ENCODE results near the gene CDK19. TPM values are rescaled to one million over a fixed set of nuclear protein-coding genes. Genes with fewer than 3 reads are reported as not detected.

CDK19 gene
- total and polyA plus RNA-seq, 3 donors from 2014 or later = 30.7 to 50.0 (median 31.5) TPM

DNA sequence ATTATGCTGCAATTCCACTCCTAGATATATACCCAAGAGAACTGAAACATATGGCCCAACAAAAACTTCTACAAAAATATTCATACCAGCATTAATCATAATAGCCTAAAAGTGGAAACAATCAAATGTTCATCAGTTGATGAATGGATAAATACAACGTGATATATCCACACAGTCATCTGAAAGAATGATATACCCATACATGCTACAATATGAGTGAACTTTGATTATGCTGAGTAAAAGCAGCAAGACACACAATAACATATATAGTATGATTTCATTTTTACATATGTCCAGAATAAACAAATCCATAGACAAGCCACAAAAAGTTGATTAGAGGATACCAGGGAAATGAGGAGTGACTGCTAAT, 30.7 kb downstream of the CDK19 start:
- intact Hi-C loops (cut with DNase I; ENCODE audit: low total_unique reads) = no loop called here
- TF ChIP-seq CTCF (IDR thresholded peaks at IDR 0.05) = no peak
- TF ChIP-seq POLR2A (IDR thresholded peaks at IDR 0.05) = no peak
- Histone ChIP-seq H3K36me3 (ENCODE audit: low read depth, missing control alignments) (no peaks in the 10 kb centered on the region), H3K4me3 (no peak overlapping the region), H3K27ac (no peak overlapping the region), H3K27me3 (no peaks in the 10 kb centered on the region), H3K4me1 (peaks cover 10% of the 10 kb centered on the region), H3K9me3 (no peaks in the 10 kb centered on the region)
- WGBS, 2 donors = 89 to 100% methylated on average over 1 of the region's 1 CpG
- no peak for DNase-seq

- peaks cover 10% of the 10 kb centered on the region for H3K4me1 ChIP-seq
- WGBS, 2 donors = 74 to 76% methylated on average over 7 of the region's 7 CpGs
- intact Hi-C loops (cut with DNase I; ENCODE audit: low total_unique reads) = no loop called here
- no peaks in the 10 kb centered on the region for H3K36me3 ChIP-seq (ENCODE audit: low read depth, missing control alignments)
- no peaks in the 10 kb centered on the region for H3K9me3 ChIP-seq
- TF ChIP-seq CTCF (IDR thresholded peaks at IDR 0.05) (no peak), POLR2A (IDR thresholded peaks at IDR 0.05) (no peak)
- H3K27me3 ChIP-seq = no peaks in the 10 kb centered on the region
- H3K27ac ChIP-seq = no peak overlapping the region
- no peak for DNase-seq
- H3K4me3 ChIP-seq = no peak overlapping the region
Measured at GRCh38 chr6:110781522-110782214, 33.6 kb downstream of the CDK19 start.

DNA sequence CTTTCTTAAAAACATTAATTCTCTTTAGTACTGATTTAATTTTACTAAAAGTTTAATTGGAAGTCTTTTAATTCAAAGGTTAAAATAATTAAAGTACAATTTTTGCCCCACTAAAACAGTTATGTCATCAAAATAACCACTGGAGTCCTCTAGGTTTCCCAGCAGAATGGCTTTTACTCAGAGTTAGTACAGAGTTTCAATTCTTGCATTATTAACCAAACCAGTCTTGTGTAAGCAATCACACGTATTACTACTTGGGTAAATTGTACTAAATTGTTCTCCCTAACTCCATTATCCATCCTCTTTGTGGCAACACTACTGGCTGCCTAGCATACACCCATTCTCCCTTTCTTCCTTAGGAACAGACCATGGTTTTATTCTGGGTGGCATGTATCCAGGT, 36.9 kb downstream of the CDK19 start:
- TF ChIP-seq POLR2A (IDR thresholded peaks at IDR 0.05) = no peak
- no peak for TF ChIP-seq CTCF (IDR thresholded peaks at IDR 0.05)
- intact Hi-C loops (cut with DNase I; ENCODE audit: low total_unique reads) = no loop called here
- WGBS, 2 donors = 85 to 100% methylated on average over 1 of the region's 1 CpG
- Histone ChIP-seq H3K4me3 (no peak overlapping the region), H3K36me3 (ENCODE audit: low read depth, missing control alignments) (no peaks in the 10 kb centered on the region), H3K27ac (no peak overlapping the region), H3K4me1 (peaks cover 10% of the 10 kb centered on the region), H3K9me3 (no peaks in the 10 kb centered on the region), H3K27me3 (no peaks in the 10 kb centered on the region)
- no peak for DNase-seq

- Histone ChIP-seq H3K36me3 (ENCODE audit: low read depth, missing control alignments) (no peaks in the 10 kb centered on the region), H3K9me3 (no peaks in the 10 kb centered on the region), H3K27ac (no peak overlapping the region), H3K27me3 (no peaks in the 10 kb centered on the region), H3K4me1 (peaks cover 10% of the 10 kb centered on the region), H3K4me3 (no peak overlapping the region)
- intact Hi-C loops (cut with DNase I; ENCODE audit: low total_unique reads) = no loop called here
- DNase-seq = no peak
- 85 to 96% methylated on average over 2 of the region's 2 CpGs for WGBS, 2 donors
- no peak for TF ChIP-seq CTCF (IDR thresholded peaks at IDR 0.05)
Measured at GRCh38 chr6:110777636-110778035, 37.6 kb downstream of the CDK19 start.

DNA sequence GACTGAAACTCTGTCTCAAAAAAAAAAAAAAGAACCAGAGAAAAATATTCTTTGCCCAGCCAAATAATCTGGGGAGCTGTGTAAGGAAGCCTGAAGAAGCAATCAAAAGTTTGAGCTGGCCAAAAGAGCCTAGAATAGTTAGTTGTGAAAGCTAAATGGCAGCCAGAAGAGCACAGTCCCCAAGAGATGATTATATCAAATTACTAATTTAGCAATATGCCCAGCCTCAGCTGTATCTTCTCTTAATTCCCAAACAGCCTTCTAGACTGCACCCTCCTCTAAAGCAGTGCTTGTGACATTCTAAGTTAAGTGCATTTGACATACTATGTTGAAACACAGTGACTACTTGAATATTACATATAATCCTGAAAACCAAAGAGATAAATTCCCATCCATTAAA, 38.9 kb downstream of the CDK19 start:
- no peaks in the 10 kb centered on the region for H3K9me3 ChIP-seq
- TF ChIP-seq POLR2A (IDR thresholded peaks at IDR 0.05) = no peak
- TF ChIP-seq CTCF (IDR thresholded peaks at IDR 0.05) = no peak
- no peaks in the 10 kb centered on the region for H3K36me3 ChIP-seq (ENCODE audit: low read depth, missing control alignments)
- intact Hi-C loops (cut with DNase I; ENCODE audit: low total_unique reads) = no loop called here
- H3K4me1 ChIP-seq = peaks cover 1% of the 10 kb centered on the region
- DNase-seq = no peak
- no peak overlapping the region for H3K4me3 ChIP-seq
- H3K27ac ChIP-seq = no peak overlapping the region
- no peaks in the 10 kb centered on the region for H3K27me3 ChIP-seq

Measured in testis (tissue), 3 donors.